Endometrial microvascular endothelial cells (primary cell): ENCODE data around the gene MED8. TPM values are rescaled to one million over a fixed set of nuclear protein-coding genes. Genes with fewer than 3 reads are reported as not detected.
"Not testable (repeated sequence)": the region's sequence is repeated elsewhere in the genome, so short reads cannot be mapped to it uniquely, and the experiment has no call there.

Source experiments
- in situ Hi-C: cut with HindIII; loops from 2 replicates; pipeline ENCODE4 v1.10.0; 2017; ENCODE audit warnings: low sequenced_read_pairs, low pct_unique_long_range_greater_than_20kb; ENCODE audit errors: inconsistent ontology term
- total RNA-seq: library from RNA; depleted of rRNA; stranded (reverse); fragments of >200 nt; gene quantifications from one replicate; pipeline ENCODE4 v1.2.3, GENCODE V29; 2015; ENCODE audit errors: inconsistent ontology term

MED8 gene
- total RNA-seq, 1 donor from 2014 or later: 51.3 TPM

GRCh38 chr1:43396059-43396458 lies 6.5 kb upstream of the MED8 start:
- in situ Hi-C loops: no loop called here

GRCh38 chr1:43395523-43395922 lies 5.9 kb upstream of the MED8 start:
- in situ Hi-C loops: no loop called here

GRCh38 chr1:43392702-43393101 lies 3.1 kb upstream of the MED8 start:
- in situ Hi-C loops: no loop called here

GRCh38 chr1:43388613-43389012 lies 987 bp downstream of the MED8 start:
- in situ Hi-C loops: no loop called here

GRCh38 chr1:43387976-43388599 lies 1.5 kb downstream of the MED8 start:
- in situ Hi-C loops: no loop called here

GRCh38 chr1:43386676-43387075 lies 2.9 kb downstream of the MED8 start:
- in situ Hi-C loops: no loop called here

GRCh38 chr1:43383449-43383848 lies 6.2 kb downstream of the MED8 start:
- in situ Hi-C loops: no loop called here

- in situ Hi-C loops: no loop called here
Observed at GRCh38 chr1:43382027-43382779, 7.4 kb downstream of the MED8 start.

GRCh38 chr1:43381612-43382011 lies 8.0 kb downstream of the MED8 start:
- in situ Hi-C loops: no loop called here

GRCh38 chr1:43379476-43379875 lies 10.1 kb downstream of the MED8 start:
- in situ Hi-C loops: no loop called here

- in situ Hi-C loops: no loop called here
Observed at GRCh38 chr1:43377831-43378230, 11.8 kb downstream of the MED8 start.

- in situ Hi-C loops: no loop called here
Observed at GRCh38 chr1:43376723-43377235, 12.8 kb downstream of the MED8 start.

GRCh38 chr1:43373066-43373940 lies 16.3 kb downstream of the MED8 start:
- in situ Hi-C loops: no loop called here

GRCh38 chr1:43372172-43372571 lies 17.4 kb downstream of the MED8 start:
- in situ Hi-C loops: no loop called here

- in situ Hi-C loops: no loop called here
Observed at GRCh38 chr1:43370564-43370963, 19.0 kb downstream of the MED8 start.

GRCh38 chr1:43369779-43370178 lies 19.8 kb downstream of the MED8 start:
- in situ Hi-C loops: not testable (repeated sequence)

- in situ Hi-C loops: no loop called here
Observed at GRCh38 chr1:43368646-43369020, 21.0 kb downstream of the MED8 start.

GRCh38 chr1:43367904-43368645 lies 21.5 kb downstream of the MED8 start, which contains the start of gene ELOVL1:
Gene ELOVL1, minus strand, starts transcription at chr1:43368011. Its CDS starts 2,402 bp downstream, at chr1:43365609.
- in situ Hi-C loops: no loop called here
